Activated CD8-positive, alpha-beta memory T cell treated with anti-CD3 and anti-CD28 coated beads for 48 hours (primary cell): ENCODE data around the gene AP3B1.
"Not testable (repeated sequence)": the region's sequence is repeated elsewhere in the genome, so short reads cannot be mapped to it uniquely, and the experiment has no call there.

ENCODE experiments used
- DNase-seq, 3 experiments: peaks; one replicate each; pipeline ENCODE4 v3.0.0-alpha.2; 2020; ENCODE audit warnings: low read depth in 2 of 3, low spot score in 2 of 3

Gene AP3B1

DNA sequence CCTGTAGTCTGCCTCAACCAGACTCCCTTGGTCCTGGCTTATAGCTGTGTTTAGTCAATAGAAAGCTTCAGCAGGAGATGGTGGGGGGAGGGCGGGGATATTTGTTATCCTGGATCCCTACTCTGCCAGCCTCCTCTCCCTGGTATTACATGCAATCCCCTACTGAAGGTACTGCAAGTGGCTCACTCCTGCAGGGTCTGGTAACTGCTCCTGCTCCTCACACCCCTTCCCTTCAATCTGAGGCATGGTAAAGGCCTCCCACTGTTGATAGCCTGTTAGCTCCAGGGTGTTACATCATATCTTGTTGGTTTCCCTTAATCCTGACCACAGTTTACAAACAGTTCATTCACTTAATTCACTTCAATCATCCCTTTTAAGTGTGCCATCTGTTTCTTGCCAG lies 137.5 kb downstream of the AP3B1 start:
- no peak for DNase-seq

DNA sequence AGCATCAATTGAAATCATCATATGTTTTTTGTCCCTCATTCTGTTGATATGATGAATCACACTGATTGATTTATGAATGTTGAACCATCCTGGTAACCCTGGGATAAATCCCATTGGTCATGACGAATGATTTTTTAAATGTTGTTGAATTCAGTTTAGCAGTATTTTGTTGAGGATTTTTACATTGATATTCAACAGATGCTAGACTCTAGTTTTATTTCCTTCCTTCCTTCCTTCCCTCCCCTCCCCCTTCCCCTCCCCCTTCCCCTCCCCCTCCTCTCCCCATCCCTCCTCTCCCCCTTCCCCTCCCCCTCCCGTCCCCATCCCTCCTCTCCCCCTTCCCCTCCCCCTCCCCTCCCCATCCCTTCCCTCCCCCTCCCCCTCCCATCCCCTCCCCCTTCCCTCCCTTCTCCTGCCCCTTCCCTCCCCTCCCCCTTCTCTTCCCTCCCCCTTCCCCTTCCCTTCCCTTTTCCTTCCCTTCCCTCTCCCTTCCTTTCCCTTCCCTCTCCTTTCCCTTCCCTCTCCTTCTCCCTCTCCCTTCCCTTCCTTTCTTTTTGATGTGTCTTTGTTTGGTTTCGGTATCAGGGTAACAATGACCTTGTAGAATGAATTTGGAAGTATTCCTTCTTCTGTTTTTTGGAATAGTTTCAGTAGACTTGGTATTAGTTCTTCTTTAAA lies 142.8 kb downstream of the AP3B1 start:
- DNase-seq, result no peak

DNA sequence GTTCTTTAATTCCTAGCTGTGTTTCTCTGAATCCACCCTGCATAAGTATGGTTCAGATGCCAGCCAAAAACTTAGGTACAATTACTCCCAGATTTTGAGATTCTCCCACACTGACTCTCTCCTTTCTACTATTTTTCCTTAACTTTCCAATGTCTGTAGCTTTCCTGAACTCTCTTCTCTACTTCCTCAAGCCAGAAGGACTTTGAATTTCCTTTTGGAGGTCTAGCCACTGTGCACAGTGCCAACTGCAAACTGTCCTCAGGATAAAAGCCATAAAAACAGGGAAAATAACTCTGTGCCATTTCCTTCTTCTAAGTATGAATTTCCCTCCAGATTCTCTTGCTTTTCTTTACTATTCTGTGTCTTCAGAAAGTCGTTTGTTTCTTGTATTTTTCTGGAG lies 157.2 kb downstream of the AP3B1 start:
- no peak for DNase-seq

DNA sequence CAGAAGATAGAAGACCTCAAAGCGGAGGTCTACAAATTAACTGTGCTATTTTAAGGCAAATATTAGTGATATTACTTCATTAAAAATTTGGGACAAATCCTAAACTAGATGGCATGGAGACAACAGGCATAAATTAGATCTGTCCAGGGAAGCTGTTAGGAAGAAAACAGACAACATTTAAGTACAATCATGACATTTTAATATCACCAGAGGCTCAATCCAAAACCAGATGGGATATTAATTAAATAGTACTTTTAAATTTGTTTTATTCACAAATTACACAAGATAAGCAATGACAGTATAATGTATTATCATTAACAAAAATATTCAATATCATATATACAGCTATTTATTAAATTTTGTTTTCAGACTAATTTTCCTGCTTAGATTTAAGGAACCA lies 161.1 kb downstream of the AP3B1 start:
- DNase-seq, result no peak

DNA sequence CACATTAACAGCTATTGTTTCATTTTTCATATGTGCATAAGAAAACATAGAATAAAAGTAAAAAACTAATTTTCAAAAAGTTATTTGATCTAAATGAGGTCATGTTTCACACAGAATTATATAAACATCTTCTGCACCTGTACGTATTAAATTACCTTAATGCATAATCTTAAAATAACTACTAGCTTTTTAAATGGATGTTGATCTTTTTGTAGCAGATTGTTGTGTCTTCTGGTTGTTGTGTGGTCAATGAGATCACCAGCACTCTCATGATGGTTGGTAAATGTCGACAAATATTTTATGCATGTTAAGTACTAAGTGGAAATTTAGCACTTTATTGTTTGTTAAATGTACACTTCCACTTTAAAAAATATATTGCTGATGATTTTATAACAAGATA lies 162.0 kb downstream of the AP3B1 start:
- no peak for DNase-seq

DNA sequence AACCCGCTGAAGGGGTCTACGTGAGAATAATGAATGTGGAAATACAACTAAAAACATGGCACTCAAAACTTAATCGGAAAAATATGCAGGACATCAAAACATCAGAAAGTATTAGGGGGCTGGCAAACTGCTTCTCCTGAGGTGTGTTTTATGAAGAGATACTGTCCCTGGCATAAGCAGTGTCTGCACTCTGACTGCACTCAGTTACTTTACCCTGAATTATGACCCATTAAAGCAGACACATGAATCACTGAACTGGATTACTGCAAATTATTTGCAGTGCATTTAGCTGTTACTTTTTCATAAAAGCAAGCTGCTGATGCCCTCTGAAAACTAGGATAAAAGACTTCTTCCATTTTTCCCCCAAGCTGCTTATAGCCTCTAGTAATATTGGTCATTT lies 164.9 kb downstream of the AP3B1 start:
- no peak for DNase-seq

DNA sequence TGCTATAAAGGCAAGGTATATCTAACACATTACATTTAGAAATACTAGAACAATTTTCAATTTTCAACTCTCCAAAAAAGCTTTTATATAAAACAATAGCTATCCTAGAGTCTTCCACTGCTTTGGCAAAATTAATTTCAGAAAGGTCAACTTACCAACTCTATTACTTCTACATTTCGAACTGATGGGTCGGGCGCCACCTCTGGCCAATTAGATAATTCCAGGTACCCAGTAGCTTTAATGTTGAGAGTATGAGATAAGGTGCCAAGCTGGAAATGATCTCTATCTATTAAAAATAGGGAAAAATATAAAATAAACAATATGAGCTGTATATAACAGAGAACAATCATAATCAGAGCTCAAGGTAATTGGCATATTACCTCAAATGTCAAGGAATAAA lies 166.6 kb downstream of the AP3B1 start:
- no peak for DNase-seq

DNA sequence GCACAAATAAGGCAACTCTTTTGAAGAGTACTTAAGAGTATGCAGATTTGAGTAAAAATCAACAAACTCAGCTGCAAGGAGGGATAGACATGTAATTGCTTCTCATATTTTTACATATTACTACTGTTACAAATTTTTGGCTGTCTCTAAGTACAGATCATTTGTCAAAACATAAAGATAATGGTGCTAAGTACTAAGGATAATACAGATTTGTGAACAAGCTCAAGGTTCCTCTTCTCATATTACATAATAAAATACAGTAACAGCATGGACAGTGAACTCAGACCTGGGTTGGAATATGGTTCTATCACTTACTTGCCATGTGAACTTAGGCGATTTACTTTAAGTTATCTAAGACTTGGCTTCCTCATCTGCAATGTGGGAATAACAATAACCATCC lies 168.0 kb downstream of the AP3B1 start:
- no peak for DNase-seq

DNA sequence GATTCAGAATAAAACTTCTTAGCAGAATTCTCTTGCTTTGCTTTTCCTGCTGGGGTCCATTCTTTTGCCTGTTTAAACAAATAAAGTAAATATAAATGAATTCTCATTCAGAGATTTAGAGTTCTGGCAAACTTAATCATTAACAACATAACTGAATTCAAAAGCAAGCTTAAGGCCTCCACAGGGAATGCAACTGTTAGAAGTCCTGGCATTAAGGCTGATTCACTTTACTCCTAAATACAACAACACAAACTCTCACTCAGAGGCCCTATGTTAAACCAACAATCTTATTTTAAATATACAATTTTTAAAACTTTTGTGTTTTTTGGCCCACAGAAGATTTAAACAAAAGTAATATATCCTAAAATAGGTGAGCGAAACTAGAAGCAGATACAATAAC lies 178.3 kb downstream of the AP3B1 start:
- no peak for DNase-seq

DNA sequence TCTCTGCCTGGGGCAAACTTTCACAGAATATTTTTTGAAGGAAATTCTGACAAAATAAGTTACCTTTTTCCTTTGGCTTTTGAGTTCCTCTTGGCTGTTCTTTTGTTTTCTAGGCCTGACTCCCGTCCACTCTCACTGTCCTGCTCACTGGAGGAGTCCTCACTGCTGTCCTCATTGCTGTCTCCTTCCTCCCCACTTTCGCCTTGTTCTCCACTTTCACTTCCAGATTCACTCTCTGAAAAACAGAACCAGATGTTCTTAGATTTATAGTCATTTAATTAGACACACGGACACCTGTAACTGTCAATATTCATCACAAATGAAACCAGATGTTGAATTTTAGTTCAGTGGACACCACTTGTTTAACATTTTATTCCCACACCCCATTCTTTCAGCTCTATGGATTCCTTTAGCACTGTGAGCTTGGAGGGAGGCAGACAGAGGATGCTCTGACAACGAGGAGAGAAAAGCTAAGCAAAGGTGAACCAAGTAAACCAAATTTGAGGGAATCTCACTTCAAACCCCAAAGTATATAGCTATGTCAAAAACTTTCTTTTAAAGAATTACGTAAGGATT lies 180.7 kb downstream of the AP3B1 start:
- no peak for DNase-seq

DNA sequence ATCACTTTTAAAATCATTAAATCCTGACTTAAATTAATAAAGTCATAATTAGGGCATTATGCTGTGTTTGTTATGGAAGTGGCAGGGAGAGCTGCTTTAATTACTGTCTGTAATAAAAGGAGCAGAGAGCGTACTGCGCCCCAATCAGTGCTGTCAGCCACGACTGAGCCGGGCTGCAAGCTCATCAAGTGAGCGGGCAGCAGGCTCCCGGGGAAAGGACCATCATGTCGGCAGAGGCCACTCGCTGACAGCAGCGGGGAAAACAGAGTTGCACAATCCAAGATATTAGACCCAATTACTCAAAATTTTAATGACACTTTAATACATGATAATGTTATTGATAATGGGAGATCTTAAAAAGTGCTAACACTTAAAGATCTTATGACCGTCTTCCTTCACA lies 181.6 kb downstream of the AP3B1 start:
- no peak for DNase-seq

DNA sequence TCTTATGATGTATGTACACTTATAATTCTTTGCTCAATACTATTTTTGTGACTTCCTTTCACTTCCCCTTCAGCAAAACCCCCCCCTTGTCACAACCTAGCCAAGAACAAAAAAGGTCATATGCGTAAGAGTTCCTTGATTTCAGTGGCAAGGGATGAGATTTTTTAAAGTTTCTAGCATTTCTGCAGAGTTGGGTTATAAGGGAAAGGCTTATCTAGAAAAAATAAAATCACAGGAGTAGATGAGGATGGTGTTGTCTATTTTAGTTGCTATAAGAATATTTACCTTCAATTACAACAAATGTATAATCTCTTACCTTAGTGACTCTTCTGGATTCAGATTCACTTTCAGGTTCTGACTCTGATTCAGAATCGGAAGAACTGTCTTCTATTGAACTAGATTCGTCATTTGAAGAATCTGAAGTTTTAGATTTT lies 184.6 kb downstream of the AP3B1 start:
- DNase-seq, result no peak

DNA sequence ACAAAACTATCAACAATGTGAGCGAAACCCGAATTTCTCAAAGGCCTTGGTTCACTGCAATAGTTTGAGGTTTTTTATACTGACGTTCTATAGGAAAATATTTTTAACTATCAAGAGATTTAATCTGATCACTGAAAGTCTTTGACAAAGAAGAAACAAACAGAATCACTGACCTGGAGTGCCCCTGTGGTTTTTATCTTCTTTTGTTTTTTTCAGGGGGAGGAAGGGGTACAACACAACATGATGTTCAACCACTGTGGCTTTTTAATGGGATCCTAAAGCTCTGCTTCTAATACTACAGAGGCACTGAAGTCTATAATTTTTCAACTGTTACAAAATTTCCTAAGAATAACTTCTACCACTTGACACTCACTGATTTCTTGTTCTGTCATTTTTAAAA lies 185.9 kb downstream of the AP3B1 start:
- no peak for DNase-seq

DNA sequence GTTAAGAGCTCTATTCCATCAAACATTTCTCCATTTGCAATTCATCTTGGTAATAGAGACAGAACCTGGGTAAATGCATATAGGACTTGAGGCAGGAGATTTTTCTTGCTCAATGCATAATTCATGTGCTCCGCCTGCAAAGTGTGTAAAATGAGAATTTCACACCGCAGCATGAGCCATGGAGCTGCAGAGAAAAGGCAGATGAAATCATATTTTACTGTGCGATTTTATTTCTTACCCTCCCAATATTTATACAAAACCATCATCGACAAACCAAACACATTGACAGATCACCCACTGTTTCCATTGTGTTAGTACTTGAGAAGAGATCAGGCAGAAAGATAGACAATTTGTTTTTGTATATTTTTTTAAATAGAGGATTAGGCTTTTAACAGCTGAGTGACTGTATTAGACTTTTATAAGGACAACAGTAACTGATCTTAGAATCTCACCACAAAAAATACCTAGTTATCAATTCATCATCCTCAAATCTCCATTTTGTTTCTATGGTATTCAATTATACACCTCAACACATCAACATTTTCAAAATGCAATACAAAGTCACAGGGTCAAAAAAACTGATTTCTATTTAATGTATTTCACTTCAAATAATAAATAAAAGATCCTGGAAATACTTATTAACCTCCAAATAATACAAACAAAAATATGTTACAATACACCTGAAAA lies 191.1 kb downstream of the AP3B1 start:
- DNase-seq, result no peak

DNA sequence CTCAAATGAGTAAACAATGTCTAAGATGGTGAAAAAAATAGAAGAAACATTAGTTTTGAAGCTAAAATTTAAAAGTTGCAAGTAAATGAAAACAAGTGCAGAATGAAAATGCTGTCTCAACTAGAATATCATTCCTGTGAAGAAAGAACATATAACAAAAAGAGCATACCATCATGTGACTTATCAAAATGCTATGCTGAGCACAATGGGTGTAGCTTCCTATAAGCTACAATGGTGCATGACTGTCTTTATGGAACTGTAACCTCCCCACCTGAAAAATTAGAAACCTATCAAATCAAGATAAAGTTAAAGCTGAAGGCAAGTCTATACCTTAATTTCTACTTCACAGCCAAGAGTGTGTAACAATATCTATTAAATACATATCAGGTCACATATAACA lies 192.0 kb downstream of the AP3B1 start:
- DNase-seq, result no peak

DNA sequence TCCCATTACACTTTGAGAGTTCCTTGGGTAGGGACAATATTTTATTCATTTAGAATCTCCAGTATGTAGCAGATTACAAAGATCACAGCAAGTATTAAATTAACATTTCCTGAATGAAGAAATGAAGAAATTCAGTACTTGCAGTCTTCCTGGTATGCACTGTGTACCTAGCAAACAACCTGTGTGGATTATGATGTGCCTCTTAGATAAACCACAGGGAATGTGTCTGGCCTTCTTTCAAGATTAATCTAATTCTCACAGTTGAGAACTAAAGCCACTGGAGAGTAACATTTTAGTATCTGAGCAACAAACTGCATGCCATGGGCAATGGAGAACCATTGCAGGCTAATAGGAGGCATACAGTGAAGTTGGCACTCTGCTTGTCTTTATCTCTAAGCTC lies 199.4 kb downstream of the AP3B1 start:
- DNase-seq, result no peak

DNA sequence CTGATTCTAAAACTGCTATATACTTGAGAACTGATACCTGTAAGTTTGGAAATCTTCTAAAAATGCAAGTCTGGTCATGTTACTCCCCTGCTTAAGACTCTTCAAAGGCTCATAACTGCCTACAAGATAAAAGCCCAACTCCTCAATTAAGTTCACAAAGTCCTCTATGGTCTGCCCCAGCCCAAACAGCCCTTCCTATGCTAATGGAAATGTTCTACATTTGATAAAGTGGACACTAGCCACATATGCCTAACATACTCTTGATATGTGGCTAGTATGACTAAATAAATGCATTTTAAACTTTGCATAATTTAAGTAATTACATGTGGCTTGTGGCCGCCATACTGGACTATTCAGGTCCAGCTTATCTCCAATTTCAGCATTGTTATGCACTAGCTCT lies 204.5 kb downstream of the AP3B1 start:
- no peak for DNase-seq

DNA sequence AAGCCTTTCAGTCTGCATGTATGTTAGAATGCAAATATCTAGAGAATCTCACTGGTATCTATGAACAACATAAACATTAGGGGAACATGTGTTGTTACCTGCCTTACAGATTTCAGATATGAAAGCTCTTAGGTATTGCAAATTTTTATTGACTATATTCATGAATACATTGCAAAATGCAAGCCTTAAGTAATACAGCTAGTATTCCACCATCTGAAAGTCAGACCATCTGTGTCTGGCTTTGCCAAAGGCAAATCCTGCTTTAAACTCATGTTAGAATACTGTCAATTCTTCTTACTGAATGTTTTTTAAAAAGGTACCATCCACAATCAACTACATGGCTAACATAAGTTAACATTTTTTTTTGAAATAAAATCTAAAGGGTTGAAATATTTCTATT lies 215.6 kb downstream of the AP3B1 start:
- no peak for DNase-seq

DNA sequence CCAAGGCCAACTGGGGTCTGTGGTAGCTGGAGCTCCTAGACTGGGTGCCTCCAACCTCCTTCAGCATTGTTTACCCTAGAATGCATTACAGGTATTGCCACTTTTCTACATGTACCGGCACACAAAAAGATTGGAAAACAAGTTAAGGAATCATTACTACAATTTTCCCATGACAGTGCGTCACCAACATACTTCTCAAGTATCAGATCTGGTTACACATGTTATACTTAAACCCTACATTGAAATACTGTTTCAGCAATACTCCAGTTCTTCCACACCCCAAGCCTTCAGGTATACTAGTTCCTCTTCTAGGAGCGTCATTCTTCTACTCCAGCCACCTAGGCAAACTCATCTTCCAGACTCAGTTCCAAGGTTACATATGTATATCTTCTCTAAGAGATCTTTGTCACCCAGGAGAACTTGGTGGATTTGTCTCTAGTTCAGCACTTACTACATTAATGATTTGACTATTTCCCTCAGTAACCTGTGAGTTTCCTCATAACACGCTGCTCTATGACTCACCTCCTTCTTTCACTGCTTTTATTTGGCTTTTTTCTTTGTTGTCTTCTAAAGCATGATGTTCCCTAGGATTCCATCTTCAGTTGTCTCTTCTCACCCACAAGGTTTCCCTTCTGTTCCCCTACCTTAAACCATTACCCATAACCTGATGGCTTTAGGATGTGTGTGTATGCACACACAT lies 217.0 kb downstream of the AP3B1 start:
- DNase-seq, result no peak

DNA sequence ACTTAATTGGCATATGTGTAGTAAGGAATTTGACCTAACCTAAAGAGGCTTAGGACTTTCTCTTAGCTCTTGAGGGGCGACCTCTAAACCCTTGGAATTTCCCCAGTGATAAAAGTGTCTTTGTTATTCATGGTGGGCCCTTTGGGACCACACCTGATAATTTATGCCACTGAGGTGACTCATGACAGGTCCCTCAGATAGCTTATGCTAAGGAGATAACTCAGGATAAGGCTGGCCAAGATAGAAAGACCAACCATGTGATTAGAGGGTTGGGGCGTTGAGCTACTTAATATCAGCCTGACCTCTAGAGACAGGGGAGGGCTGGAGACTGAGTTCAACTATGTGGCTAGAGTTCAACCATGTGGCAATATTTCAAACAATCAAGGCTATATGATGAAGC lies 218.1 kb downstream of the AP3B1 start:
- DNase-seq, result no peak

DNA sequence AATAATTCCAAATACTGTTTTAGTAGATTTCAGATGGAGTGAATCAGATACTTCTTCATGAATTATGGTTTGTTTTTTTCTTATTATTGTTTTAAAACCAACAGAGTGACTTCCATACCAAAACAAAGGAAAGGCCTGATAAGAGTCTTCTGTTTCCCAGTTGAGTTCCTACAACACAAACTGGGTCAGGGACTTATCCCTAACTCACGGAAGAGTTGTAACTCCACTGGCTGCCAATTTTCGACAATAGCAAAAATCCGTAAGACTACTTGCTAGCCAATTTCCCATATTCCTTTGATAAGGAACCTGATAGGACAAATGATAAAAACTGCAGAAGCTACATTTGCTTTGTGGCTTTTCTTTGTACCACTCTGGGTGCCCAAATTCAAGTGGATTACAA lies 219.2 kb downstream of the AP3B1 start:
- DNase-seq, result no peak

DNA sequence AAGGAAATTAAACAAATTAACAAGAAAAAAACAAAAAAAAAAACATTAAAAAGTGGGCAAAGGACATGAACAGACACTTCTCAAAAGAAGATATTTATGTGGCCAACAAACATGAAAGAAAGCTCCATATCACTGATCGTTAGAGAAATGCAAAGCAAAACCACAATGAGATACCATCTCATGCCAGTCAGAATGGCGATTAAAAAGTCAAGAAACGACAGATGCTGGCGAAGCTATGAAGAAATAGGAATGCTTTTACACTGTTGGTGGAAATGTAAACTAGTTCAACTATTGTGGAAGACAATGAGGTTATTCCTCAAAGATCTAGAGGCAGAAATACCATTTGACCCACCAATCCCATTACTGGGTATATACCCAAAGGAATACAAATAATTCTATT lies 223.8 kb downstream of the AP3B1 start:
- not testable (repeated sequence) for DNase-seq
